WTC11 (cell line): ENCODE measurements around the gene TEX9. TPM values are rescaled to one million over a fixed set of nuclear protein-coding genes. Genes with fewer than 3 reads are reported as not detected.

ENCODE experiments used
- ATAC-seq: fragments of 200-7000 bp; cut with Tn5 transposase; 2 replicates; pipeline ENCODE4 v1.10.0; 2021; ENCODE audit warnings: mild to moderate bottlenecking, moderate library complexity
- CTCF ChIA-PET: fragments of 300-600 bp; sonication (Branson Sonifier 250); formaldehyde crosslinking; loops from one replicate; lab custom pipeline; 2021; ENCODE audit warnings: antibody characterized with exemption; lab: Charles Lee
- POLR2A ChIA-PET: fragments of 350-600 bp; sonication (Branson Sonifier 250); formaldehyde crosslinking; loops from one replicate; lab custom pipeline; 2021; ENCODE audit warnings: antibody characterized with exemption; lab: Charles Lee
- DNase-seq: peaks from one replicate; pipeline ENCODE4 v3.0.0; 2021; ENCODE audit warnings: low spot score
- H3K27ac Mint-ChIP-seq: 2 replicates; pipeline ENCODE4 v1.8.0; 2021; ENCODE audit warnings: mixed read lengths
- H3K27me3 Mint-ChIP-seq: 2 replicates; pipeline ENCODE4 v1.8.0; 2021; ENCODE audit warnings: low read depth, mild to moderate bottlenecking, moderate library complexity, mixed read lengths
- H3K36me3 Mint-ChIP-seq: 2 replicates; pipeline ENCODE4 v1.8.0; 2021; ENCODE audit warnings: mixed read lengths
- H3K4me1 Mint-ChIP-seq: 2 replicates; pipeline ENCODE4 v1.8.0; 2022; ENCODE audit warnings: mixed read lengths
- H3K4me3 Mint-ChIP-seq: 2 replicates; pipeline ENCODE4 v1.8.0; 2021; ENCODE audit warnings: mild to moderate bottlenecking, moderate library complexity, mixed read lengths
- H3K9me3 Mint-ChIP-seq: 2 replicates; pipeline ENCODE4 v1.8.0; 2021; ENCODE audit warnings: mixed read lengths
- ARID4B ChIP-seq: sonication (generic); formaldehyde crosslinking; IDR thresholded peaks from 2 replicates; pipeline ENCODE4 v1.8.0; 2023; ENCODE audit warnings: missing genetic modification reagents, mild to moderate bottlenecking, borderline replicate concordance
- CREM ChIP-seq: sonication (generic); formaldehyde crosslinking; IDR thresholded peaks from 2 replicates; pipeline ENCODE4 v1.8.1; 2022; ENCODE audit warnings: mild to moderate bottlenecking, missing genetic modification reagents, moderate library complexity
- CTCF ChIP-seq: fragments of 200-600 bp; IDR thresholded peaks from 2 replicates; pipeline ENCODE4 v1.8.0; 2022; ENCODE audit warnings: antibody characterized with exemption
- ELF4 ChIP-seq: sonication (generic); formaldehyde crosslinking; IDR thresholded peaks from 2 replicates; pipeline ENCODE4 v1.8.1; 2022; ENCODE audit warnings: low read depth, mild to moderate bottlenecking, moderate library complexity, missing genetic modification reagents
- IRF2 ChIP-seq: sonication (generic); formaldehyde crosslinking; IDR thresholded peaks from 2 replicates; pipeline ENCODE4 v1.8.0; 2022; ENCODE audit warnings: low read depth, missing genetic modification reagents, borderline replicate concordance
- JAZF1 ChIP-seq: fragments of 250-450 bp; sonication (Bioruptor Pico); IDR thresholded peaks from 2 replicates; pipeline ENCODE4 v1.9.0; 2021; ENCODE audit warnings: moderate library complexity, mild to moderate bottlenecking, inconsistent platforms
- JUN ChIP-seq: sonication (generic); formaldehyde crosslinking; IDR thresholded peaks from 2 replicates; pipeline ENCODE4 v1.8.0; 2023; ENCODE audit warnings: mild to moderate bottlenecking, missing genetic modification reagents
- NFATC4 ChIP-seq: fragments of 250-450 bp; sonication (Bioruptor Pico); IDR thresholded peaks from 2 replicates; pipeline ENCODE4 v1.9.0; 2021; ENCODE audit warnings: mild to moderate bottlenecking
- NR2C2 ChIP-seq: sonication (generic); formaldehyde crosslinking; IDR thresholded peaks from 2 replicates; pipeline ENCODE4 v1.8.0; 2022; ENCODE audit warnings: mild to moderate bottlenecking, missing genetic modification reagents
- PRDM15 ChIP-seq: sonication (generic); formaldehyde crosslinking; IDR thresholded peaks from 2 replicates; pipeline ENCODE4 v1.8.0; 2022; ENCODE audit warnings: missing genetic modification reagents
- RELA ChIP-seq: sonication (generic); formaldehyde crosslinking; IDR thresholded peaks from 2 replicates; pipeline ENCODE4 v1.8.1; 2022; ENCODE audit warnings: missing genetic modification reagents, mild to moderate bottlenecking, borderline replicate concordance
- SMAD4 ChIP-seq: sonication (generic); formaldehyde crosslinking; IDR thresholded peaks from 2 replicates; pipeline ENCODE4 v1.8.0; 2022; ENCODE audit warnings: mild to moderate bottlenecking, missing genetic modification reagents
- SOX15 ChIP-seq: fragments of 250-450 bp; sonication (Bioruptor Pico); IDR thresholded peaks from 2 replicates; pipeline ENCODE4 v1.9.0; 2021; ENCODE audit warnings: mild to moderate bottlenecking
- ZNF138 ChIP-seq: sonication (generic); formaldehyde crosslinking; conservative IDR thresholded peaks from 2 replicates; pipeline ENCODE4 v1.8.1; 2022; ENCODE audit warnings: mild to moderate bottlenecking, moderate library complexity, missing genetic modification reagents
- ZNF281 ChIP-seq: sonication (generic); formaldehyde crosslinking; IDR thresholded peaks from 2 replicates; pipeline ENCODE4 v1.8.0; 2023; ENCODE audit warnings: mild to moderate bottlenecking, missing genetic modification reagents
- ZNF317 ChIP-seq: sonication (generic); formaldehyde crosslinking; IDR thresholded peaks from 2 replicates; pipeline ENCODE4 v1.8.1; 2023; ENCODE audit warnings: low read depth, mild to moderate bottlenecking, moderate library complexity, missing genetic modification reagents, borderline replicate concordance
- total RNA-seq: library from RNA; stranded (reverse); gene quantifications from 3 replicates; pipeline ENCODE4 v1.2.3, GENCODE V29; 2021
- TF ChIP-seq, protein P1 (sequence below): fragments of 250-450 bp; sonication (Bioruptor Pico); conservative IDR thresholded peaks from 2 replicates; pipeline ENCODE4 v1.9.0; 2021; ENCODE audit warnings: mild to moderate bottlenecking

TEX9 gene
- total RNA-seq, 1 experiment from 2014 or later: 12.2 TPM

GRCh38 chr15:56322444-56322843 is 42.8 kb upstream of the TEX9 start (continued):
- TF ChIP-seq, protein P1, sequence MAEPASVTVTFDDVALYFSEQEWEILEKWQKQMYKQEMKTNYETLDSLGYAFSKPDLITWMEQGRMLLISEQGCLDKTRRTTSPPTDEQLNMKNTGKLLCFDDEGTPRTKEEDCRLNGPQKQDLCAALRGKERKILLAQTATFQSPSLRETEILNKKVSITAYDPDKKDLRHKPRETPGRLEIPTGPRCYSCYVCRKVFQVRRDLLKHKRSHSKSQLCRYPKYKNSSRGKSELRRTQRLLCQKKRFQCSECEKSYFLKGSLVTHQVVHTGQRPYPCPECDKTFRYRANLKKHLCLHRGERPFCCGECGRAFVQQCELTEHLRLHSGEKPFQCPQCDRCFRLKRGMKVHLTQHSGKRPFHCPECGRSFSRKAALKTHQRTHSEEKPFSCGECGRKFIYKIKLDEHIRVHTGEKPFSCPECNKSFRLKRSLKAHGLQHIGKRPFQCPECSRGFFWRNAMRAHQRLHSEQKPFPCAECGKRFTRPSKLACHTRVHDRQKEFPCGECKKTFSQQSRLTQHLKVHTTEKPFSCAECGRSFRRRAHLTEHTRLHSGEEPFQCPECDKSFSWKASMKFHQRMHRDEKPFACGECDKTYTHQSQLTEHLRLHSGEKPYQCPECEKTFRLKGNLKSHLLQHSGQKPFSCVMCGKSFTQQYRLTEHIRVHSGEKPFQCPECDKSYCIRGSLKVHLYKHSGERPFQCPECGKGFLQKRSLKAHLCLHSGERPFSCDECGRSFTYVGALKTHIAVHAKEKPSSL: no peak
- no peak for TF ChIP-seq JAZF1
- TF ChIP-seq NFATC4 (CRISPR knock-in tag): no peak
- TF ChIP-seq ELF4: no peak
- no peak for TF ChIP-seq RELA (CRISPR knock-in tag)
- no peak for TF ChIP-seq CREM (CRISPR knock-in tag)

GRCh38 chr15:56323435-56323834 is 41.8 kb upstream of the TEX9 start:
- ChIA-PET CTCF (interaction anchor here (0.8 kb wide), 1 partner anchor 477 kb away, joined by 5 read pairs; no protein-coding TSS in a partner anchor), POLR2A (no interaction called here)
- DNase-seq: no peak
- TF ChIP-seq ZNF281 (CRISPR knock-in tag) (no peak), PRDM15 (CRISPR knock-in tag) (no peak), ZNF317 (CRISPR knock-in tag) (no peak), IRF2 (CRISPR knock-in tag) (no peak), NR2C2 (CRISPR knock-in tag) (no peak), SOX15 (CRISPR knock-in tag) (no peak), RELA (CRISPR knock-in tag) (no peak), CTCF (no peak), ARID4B (CRISPR knock-in tag) (no peak), JUN (CRISPR knock-in tag) (no peak), ZNF138 (CRISPR knock-in tag) (no peak), SMAD4 (CRISPR knock-in tag) (no peak)
- Mint-ChIP-seq H3K4me1 (peaks cover 11% of the 10 kb centered on the region), H3K27ac (no peak overlapping the region), H3K4me3 (no peak overlapping the region), H3K9me3 (peaks cover 7% of the 10 kb centered on the region), H3K27me3 (no peaks in the 10 kb centered on the region; the same call in 1 of the 2 replicates), H3K36me3 (0 out of 2 replicates have a peak, but pooled peaks cover under 1% of the 10 kb centered on the region)
- no peak for ATAC-seq
